ENCODE results near the gene KY.

GRCh38 chr3:134619884-134620445, 30.9 kb downstream of the KY start:
- TF ChIP-seq CTCF (IDR thresholded peaks at IDR 0.05; ENCODE audit: low read length) = no peak
- TF ChIP-seq EZH2phosphoT487 (IDR thresholded peaks at IDR 0.05; ENCODE audit: low read length) = no peak
- TF ChIP-seq EZH2 (optimal IDR thresholded peaks at IDR 0.05; ENCODE audit: low read depth, low read length) = no peak
